ENCODE results near the gene SLC6A4.

SLC6A4 gene

DNA sequence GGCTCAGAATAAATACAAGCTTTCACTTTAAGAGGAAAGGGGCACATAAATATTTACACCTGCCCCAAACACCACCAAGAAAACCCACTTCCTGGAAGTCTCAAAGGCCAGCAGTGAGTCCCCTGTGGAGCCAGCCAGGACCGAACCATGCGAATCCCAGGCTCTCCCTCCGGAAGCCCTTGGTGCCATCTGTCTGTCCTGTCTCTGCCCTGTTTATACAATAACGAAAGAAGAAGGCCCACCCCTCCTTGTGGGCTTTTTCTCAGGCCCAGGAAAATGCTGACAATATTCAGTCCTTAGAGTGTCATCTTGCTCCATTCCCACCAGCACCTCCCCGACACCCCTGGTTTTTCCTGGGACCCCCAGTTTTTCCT is 3.6 kb upstream of the SLC6A4 start:
- H3K36me3 ChIP-seq (ENCODE audit: control insufficient read depth in 2 of 2, insufficient read depth in 2 of 2, low read length in 2 of 2), result no peaks in the 10 kb centered on the region
- H3K9me3 ChIP-seq (ENCODE audit: control insufficient read depth in 2 of 2, low read length in 2 of 2), result no peaks in the 10 kb centered on the region
- H3K27me3 ChIP-seq (ENCODE audit: control insufficient read depth in 1 of 2, insufficient read depth in 2 of 2, low read length in 2 of 2), result peaks cover 45 to 56% of the 10 kb centered on the region in 2 donors
- H3K27ac ChIP-seq (ENCODE audit: low read length), result no peak overlapping the region
- H3K4me1 ChIP-seq (ENCODE audit: control insufficient read depth, insufficient read depth, low read length), result peaks cover 30% of the 10 kb centered on the region
- no peak overlapping the region for H3K4me3 ChIP-seq (ENCODE audit: low read length in 2 of 2)
- H3K9ac ChIP-seq (ENCODE audit: low read length in 2 of 2), result no peak overlapping the region

GRCh38 chr17:30238387-30239088 is 3.0 kb upstream of the SLC6A4 start:
- Histone ChIP-seq H3K9ac (ENCODE audit: low read length in 2 of 2) (no peak overlapping the region), H3K27ac (ENCODE audit: low read length) (no peak overlapping the region), H3K4me1 (ENCODE audit: control insufficient read depth, insufficient read depth, low read length) (peaks cover 30% of the 10 kb centered on the region), H3K36me3 (ENCODE audit: control insufficient read depth in 2 of 2, insufficient read depth in 2 of 2, low read length in 2 of 2) (no peaks in the 10 kb centered on the region), H3K9me3 (ENCODE audit: control insufficient read depth in 2 of 2, low read length in 2 of 2) (no peaks in the 10 kb centered on the region), H3K4me3 (ENCODE audit: low read length in 2 of 2) (peak overlapping the region in 1 of 2 donors; percentile 8), H3K27me3 (ENCODE audit: control insufficient read depth in 1 of 2, insufficient read depth in 2 of 2, low read length in 2 of 2) (peaks cover 43 to 56% of the 10 kb centered on the region in 2 donors)

- Histone ChIP-seq H3K27me3 (ENCODE audit: control insufficient read depth in 1 of 2, insufficient read depth in 2 of 2, low read length in 2 of 2) (peaks cover 42 to 56% of the 10 kb centered on the region in 2 donors), H3K9ac (ENCODE audit: low read length in 2 of 2) (no peak overlapping the region), H3K9me3 (ENCODE audit: control insufficient read depth in 2 of 2, low read length in 2 of 2) (no peaks in the 10 kb centered on the region), H3K27ac (ENCODE audit: low read length) (no peak overlapping the region), H3K4me1 (ENCODE audit: control insufficient read depth, insufficient read depth, low read length) (peaks cover 30% of the 10 kb centered on the region), H3K36me3 (ENCODE audit: control insufficient read depth in 2 of 2, insufficient read depth in 2 of 2, low read length in 2 of 2) (no peaks in the 10 kb centered on the region), H3K4me3 (ENCODE audit: low read length in 2 of 2) (no peak overlapping the region)
Observed at GRCh38 chr17:30238003-30238344, 2.5 kb upstream of the SLC6A4 start.

GRCh38 chr17:30237296-30238002 is 2.0 kb upstream of the SLC6A4 start:
- H3K27me3 ChIP-seq (ENCODE audit: control insufficient read depth in 1 of 2, insufficient read depth in 2 of 2, low read length in 2 of 2), result peaks cover 42 to 56% of the 10 kb centered on the region in 2 donors
- no peak overlapping the region for H3K27ac ChIP-seq (ENCODE audit: low read length)
- peaks cover 30% of the 10 kb centered on the region for H3K4me1 ChIP-seq (ENCODE audit: control insufficient read depth, insufficient read depth, low read length)
- H3K9me3 ChIP-seq (ENCODE audit: control insufficient read depth in 2 of 2, low read length in 2 of 2), result no peaks in the 10 kb centered on the region
- H3K9ac ChIP-seq (ENCODE audit: low read length in 2 of 2), result no peak overlapping the region
- H3K4me3 ChIP-seq (ENCODE audit: low read length in 2 of 2), result peak overlapping the region in 1 of 2 donors; percentile 1
- H3K36me3 ChIP-seq (ENCODE audit: control insufficient read depth in 2 of 2, insufficient read depth in 2 of 2, low read length in 2 of 2), result no peaks in the 10 kb centered on the region

DNA sequence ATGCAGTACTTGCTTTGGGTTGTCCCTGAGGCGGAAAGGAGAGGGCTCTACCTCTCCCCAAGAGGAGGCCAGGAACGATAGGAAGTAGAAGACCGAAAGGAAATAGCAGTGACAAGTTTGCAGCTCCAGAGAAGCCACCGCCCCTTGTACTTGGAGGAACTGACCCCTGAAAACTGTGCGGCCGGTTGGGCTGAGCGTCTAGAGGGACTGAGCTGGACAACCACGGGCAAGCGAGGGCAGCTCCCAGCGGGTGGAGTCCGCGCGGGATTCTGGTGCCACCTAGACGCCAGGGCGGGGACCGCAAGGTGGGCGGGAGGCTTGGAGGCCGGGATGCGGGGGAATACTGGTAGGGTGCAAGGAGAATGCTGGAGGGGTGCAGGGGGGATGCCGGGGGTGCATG is 1.3 kb upstream of the SLC6A4 start:
- H3K4me3 ChIP-seq (ENCODE audit: low read length in 2 of 2), result peak overlapping the region in 1 of 2 donors; percentile 22
- no peak overlapping the region for H3K27ac ChIP-seq (ENCODE audit: low read length)
- peaks cover 42 to 53% of the 10 kb centered on the region in 2 donors for H3K27me3 ChIP-seq (ENCODE audit: control insufficient read depth in 1 of 2, insufficient read depth in 2 of 2, low read length in 2 of 2)

DNA sequence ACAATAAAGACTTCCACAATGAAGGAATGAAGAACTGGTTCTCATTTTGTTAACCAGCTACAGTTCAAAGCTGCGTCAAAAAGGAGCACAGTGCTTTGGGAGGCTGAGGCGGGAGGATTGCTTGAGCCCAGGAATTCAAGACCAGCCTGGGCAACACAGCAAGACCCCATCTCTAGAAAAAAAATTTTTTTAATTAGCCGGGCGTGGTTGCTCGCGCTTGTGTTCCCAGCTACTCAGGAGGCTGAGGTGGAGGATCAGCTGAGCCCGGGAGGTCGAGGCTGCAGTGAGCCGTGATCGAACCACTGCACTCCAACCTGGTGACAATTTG is 764 bp upstream of the SLC6A4 start:
- Histone ChIP-seq H3K4me1 (ENCODE audit: control insufficient read depth, insufficient read depth, low read length) (peaks cover 30% of the 10 kb centered on the region), H3K9ac (ENCODE audit: low read length in 2 of 2) (no peak overlapping the region), H3K36me3 (ENCODE audit: control insufficient read depth in 2 of 2, insufficient read depth in 2 of 2, low read length in 2 of 2) (no peaks in the 10 kb centered on the region), H3K27me3 (ENCODE audit: control insufficient read depth in 1 of 2, insufficient read depth in 2 of 2, low read length in 2 of 2) (peaks cover 42 to 53% of the 10 kb centered on the region in 2 donors), H3K4me3 (ENCODE audit: low read length in 2 of 2) (peak overlapping the region; percentile 41 to 71), H3K27ac (ENCODE audit: low read length) (no peak overlapping the region), H3K9me3 (ENCODE audit: control insufficient read depth in 2 of 2, low read length in 2 of 2) (no peaks in the 10 kb centered on the region)

More for the DNA sequence above, 1.3 kb upstream of the SLC6A4 start:
- H3K9me3 ChIP-seq (ENCODE audit: control insufficient read depth in 2 of 2, low read length in 2 of 2), result no peaks in the 10 kb centered on the region
- H3K36me3 ChIP-seq (ENCODE audit: control insufficient read depth in 2 of 2, insufficient read depth in 2 of 2, low read length in 2 of 2), result no peaks in the 10 kb centered on the region
- peaks cover 30% of the 10 kb centered on the region for H3K4me1 ChIP-seq (ENCODE audit: control insufficient read depth, insufficient read depth, low read length)
- H3K9ac ChIP-seq (ENCODE audit: low read length in 2 of 2), result no peak overlapping the region

- H3K27ac ChIP-seq (ENCODE audit: low read length), result no peak overlapping the region
- H3K4me3 ChIP-seq (ENCODE audit: low read length in 2 of 2), result peak overlapping the region; percentile 41 to 71
- peaks cover 30% of the 10 kb centered on the region for H3K4me1 ChIP-seq (ENCODE audit: control insufficient read depth, insufficient read depth, low read length)
- H3K36me3 ChIP-seq (ENCODE audit: control insufficient read depth in 2 of 2, insufficient read depth in 2 of 2, low read length in 2 of 2), result no peaks in the 10 kb centered on the region
- no peaks in the 10 kb centered on the region for H3K9me3 ChIP-seq (ENCODE audit: control insufficient read depth in 2 of 2, low read length in 2 of 2)
- H3K9ac ChIP-seq (ENCODE audit: low read length in 2 of 2), result no peak overlapping the region
- H3K27me3 ChIP-seq (ENCODE audit: control insufficient read depth in 1 of 2, insufficient read depth in 2 of 2, low read length in 2 of 2), result peaks cover 45 to 51% of the 10 kb centered on the region in 2 donors
Observed at GRCh38 chr17:30234964-30235363, 533 bp downstream of the SLC6A4 start.

- Histone ChIP-seq H3K36me3 (ENCODE audit: control insufficient read depth in 2 of 2, insufficient read depth in 2 of 2, low read length in 2 of 2) (no peaks in the 10 kb centered on the region), H3K9ac (ENCODE audit: low read length in 2 of 2) (no peak overlapping the region), H3K27me3 (ENCODE audit: control insufficient read depth in 1 of 2, insufficient read depth in 2 of 2, low read length in 2 of 2) (peaks cover 38 to 44% of the 10 kb centered on the region in 2 donors), H3K4me1 (ENCODE audit: control insufficient read depth, insufficient read depth, low read length) (peaks cover 30% of the 10 kb centered on the region), H3K27ac (ENCODE audit: low read length) (no peak overlapping the region), H3K9me3 (ENCODE audit: control insufficient read depth in 2 of 2, low read length in 2 of 2) (no peaks in the 10 kb centered on the region), H3K4me3 (ENCODE audit: low read length in 2 of 2) (no peak overlapping the region)
Observed at GRCh38 chr17:30234296-30234695, 1.2 kb downstream of the SLC6A4 start.

DNA sequence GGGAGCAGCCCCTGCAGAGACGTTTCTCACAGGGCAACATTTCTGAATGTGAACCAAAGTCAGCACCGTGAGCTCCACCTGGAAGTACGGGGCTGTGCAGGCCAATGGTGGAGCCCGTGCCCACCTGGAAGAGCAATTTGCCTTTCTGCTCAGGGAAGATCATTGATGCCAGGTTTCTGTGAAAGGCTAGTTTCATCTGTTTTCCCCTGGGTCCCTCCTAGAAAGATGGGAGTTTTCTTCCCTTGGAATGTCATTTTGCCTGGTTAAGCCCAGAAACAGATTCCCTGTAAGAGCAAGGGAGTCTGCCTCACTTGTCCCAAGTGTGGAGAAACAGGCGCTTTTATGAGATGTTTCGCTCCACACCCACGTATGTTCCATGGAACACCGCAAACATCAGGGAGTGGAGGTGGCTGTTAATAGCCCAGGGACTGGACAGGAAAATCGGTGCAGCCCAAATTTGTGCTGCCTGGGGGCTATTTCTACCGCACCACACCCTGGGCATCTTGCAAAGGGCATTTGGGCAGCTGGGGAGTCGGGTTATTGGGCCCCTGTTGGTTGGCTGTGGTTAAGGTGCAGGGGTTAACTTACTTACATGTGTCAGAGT is 2.6 kb downstream of the SLC6A4 start:
- no peak overlapping the region for H3K27ac ChIP-seq (ENCODE audit: low read length)
- no peak overlapping the region for H3K9ac ChIP-seq (ENCODE audit: low read length in 2 of 2)
- H3K4me3 ChIP-seq (ENCODE audit: low read length in 2 of 2), result no peak overlapping the region
- H3K36me3 ChIP-seq (ENCODE audit: control insufficient read depth in 2 of 2, insufficient read depth in 2 of 2, low read length in 2 of 2), result no peaks in the 10 kb centered on the region
- peaks cover 30 to 32% of the 10 kb centered on the region in 2 donors for H3K27me3 ChIP-seq (ENCODE audit: control insufficient read depth in 1 of 2, insufficient read depth in 2 of 2, low read length in 2 of 2)
- H3K4me1 ChIP-seq (ENCODE audit: control insufficient read depth, insufficient read depth, low read length), result peaks cover 25% of the 10 kb centered on the region
- no peaks in the 10 kb centered on the region for H3K9me3 ChIP-seq (ENCODE audit: control insufficient read depth in 2 of 2, low read length in 2 of 2)

DNA sequence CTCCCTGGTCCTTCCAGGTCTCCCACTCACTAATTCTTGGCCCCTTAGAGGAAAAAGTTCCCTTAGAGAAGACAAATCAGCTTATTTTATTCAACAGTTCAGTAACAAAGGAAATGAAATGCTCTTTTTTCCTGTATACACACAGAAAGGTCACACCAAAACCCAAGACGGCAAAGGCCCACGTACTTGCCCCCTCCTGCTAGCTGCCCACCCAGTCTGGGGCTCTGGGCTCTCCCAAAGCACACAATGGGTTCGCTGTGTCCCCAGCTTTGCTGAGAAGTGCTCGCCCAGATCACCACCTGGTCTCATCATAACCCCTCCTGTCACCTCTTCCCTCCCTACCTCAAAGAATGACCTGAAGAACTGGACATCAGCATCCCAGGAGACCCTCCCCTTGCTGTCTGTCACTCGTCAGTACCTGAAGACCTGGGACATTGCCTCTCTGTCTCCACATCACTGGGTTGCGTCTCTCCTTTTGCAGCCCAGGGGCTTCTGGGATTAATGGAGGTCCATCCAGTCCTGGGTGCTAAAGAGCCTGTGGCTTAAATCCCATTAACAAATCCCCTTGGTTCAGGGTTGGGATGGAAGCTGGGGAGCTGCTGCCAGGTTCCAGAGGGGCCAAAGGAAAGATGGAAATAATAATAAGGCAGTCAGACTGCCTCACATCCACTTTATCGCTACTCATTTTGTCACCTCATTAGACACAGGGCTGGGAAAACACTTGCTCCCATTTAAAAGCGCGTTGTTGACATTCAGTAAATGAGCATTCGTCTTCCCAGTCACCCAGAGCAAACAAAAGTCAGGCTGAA is 3.3 kb downstream of the SLC6A4 start:
- no peak overlapping the region for H3K4me3 ChIP-seq (ENCODE audit: low read length in 2 of 2)

More for the DNA sequence above, 3.3 kb downstream of the SLC6A4 start:
- H3K27ac ChIP-seq (ENCODE audit: low read length), result no peak overlapping the region
- no peak overlapping the region for H3K9ac ChIP-seq (ENCODE audit: low read length in 2 of 2)
- H3K9me3 ChIP-seq (ENCODE audit: control insufficient read depth in 2 of 2, low read length in 2 of 2), result no peaks in the 10 kb centered on the region
- peaks cover 19% of the 10 kb centered on the region for H3K4me1 ChIP-seq (ENCODE audit: control insufficient read depth, insufficient read depth, low read length)
- no peaks in the 10 kb centered on the region for H3K36me3 ChIP-seq (ENCODE audit: control insufficient read depth in 2 of 2, insufficient read depth in 2 of 2, low read length in 2 of 2)
- peaks cover 23 to 25% of the 10 kb centered on the region in 2 donors for H3K27me3 ChIP-seq (ENCODE audit: control insufficient read depth in 1 of 2, insufficient read depth in 2 of 2, low read length in 2 of 2)
